T-helper 1 cell (primary cell): ENCODE data around the gene TMEM165.
A peak's percentile ranks its signal among the peaks of the same experiment; 100 is the strongest.

Experiments
- DNase-seq, 5 donors: peaks; one replicate each; pipeline ENCODE4 v3.0.0-alpha.2; 2012 to 2020

Gene TMEM165

DNA sequence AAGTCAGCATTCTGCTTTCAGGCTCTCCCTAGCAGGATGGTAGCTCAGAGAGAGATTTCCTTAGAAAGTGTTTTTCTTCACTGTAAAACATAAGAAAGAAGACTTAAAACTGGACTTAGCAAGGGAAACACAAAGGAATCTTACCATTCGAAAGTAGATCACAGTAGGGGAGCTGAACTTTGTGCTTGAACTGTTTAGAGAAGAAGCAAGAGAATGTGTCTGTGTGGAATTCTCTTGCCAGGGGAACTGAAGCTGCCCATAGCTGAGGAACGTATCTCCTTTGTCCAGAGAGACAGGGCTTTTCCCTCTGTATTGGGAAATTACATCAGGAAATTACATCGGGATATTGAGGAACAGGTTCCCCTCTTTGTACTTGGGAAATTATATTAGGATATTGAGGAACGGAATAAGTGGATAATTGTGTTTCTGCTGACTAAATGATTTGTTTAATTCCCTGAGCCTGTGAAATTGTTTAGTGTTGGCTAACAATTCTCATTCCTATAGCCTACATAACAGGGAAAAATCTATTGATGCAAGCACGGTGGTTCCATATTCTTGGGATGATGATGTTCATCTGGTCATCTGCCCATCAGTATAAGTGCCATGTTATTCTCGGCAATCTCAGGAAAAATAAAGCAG is 28.6 kb upstream of the TMEM165 start:
- DNase-seq: no peak

DNA sequence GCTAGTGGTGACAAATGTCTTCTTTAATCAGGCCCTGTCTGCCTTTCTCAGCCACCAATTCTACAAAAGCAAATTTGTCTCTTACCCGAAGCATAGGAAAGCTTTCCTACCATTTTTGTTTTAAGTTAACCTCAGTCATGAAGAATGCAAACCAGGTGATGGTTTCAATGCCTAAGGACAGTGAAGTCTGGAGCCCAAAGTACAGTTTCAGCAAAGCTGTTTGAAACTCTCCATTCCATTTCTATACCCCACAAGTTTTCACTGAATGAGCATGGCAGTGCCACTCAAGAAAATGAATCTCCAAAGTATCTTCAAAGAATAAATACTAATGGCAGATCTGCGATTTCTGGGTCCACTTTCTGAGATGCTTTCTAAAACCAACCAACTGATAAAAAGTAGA is 25.8 kb upstream of the TMEM165 start:
- no peak for DNase-seq

DNA sequence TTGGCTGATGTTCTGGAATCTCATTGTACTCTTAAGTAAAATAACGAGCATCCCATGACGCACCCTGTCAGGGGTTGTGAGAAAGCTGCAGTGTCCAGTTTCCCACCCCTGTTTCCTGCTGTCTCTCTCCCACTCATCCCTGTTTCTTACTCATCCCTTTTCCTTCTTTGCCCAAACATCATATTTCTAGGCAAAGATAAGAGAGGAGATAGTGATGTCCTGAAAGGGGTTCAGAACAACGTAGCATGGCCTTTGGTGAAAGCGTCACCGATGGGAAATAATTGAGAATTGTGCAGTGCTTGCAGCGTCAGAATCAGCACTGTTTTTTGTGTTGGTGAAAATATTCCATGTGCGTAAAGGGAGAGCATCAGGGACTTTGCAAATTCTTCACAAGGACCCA is 23.5 kb upstream of the TMEM165 start:
- no peak for DNase-seq

DNA sequence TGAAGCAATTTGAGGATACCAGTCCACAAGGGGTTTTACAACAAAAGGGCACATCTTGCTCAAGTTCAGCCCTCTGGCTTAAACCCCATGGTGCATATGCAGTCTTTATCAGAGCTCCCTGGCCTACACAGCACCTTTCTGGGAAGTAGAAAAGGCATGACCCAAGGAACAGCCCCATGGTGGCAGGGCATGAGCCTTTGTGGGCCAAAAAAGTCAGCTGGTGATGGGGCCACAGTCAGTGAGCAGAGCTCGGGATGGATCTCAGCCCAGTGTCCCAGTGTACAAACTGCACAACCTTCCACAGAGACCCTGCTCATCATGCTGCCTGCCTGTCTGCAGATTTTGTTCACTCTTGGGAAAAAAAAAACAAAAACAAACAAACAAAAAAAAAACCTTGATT is 22.3 kb upstream of the TMEM165 start:
- no peak for DNase-seq

DNA sequence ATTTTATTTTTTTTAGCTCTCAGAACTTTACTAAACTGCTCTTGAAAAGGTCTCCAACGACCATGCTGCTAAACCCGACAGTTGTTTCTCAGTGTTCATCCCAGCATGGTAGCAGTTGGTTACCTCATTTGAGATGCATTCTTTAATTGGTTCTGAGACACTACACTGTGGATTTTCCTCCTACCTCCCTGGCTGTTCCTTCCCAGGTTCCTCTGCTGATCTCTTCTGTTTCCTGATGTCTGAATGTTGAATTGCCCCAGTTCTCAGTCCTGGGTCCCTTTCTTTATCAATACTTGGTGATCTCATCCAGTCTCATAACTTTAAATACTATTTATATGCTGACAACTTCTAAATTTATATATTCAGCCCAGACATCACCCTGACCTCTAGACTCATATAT is 19.1 kb upstream of the TMEM165 start:
- DNase-seq: no peak

DNA sequence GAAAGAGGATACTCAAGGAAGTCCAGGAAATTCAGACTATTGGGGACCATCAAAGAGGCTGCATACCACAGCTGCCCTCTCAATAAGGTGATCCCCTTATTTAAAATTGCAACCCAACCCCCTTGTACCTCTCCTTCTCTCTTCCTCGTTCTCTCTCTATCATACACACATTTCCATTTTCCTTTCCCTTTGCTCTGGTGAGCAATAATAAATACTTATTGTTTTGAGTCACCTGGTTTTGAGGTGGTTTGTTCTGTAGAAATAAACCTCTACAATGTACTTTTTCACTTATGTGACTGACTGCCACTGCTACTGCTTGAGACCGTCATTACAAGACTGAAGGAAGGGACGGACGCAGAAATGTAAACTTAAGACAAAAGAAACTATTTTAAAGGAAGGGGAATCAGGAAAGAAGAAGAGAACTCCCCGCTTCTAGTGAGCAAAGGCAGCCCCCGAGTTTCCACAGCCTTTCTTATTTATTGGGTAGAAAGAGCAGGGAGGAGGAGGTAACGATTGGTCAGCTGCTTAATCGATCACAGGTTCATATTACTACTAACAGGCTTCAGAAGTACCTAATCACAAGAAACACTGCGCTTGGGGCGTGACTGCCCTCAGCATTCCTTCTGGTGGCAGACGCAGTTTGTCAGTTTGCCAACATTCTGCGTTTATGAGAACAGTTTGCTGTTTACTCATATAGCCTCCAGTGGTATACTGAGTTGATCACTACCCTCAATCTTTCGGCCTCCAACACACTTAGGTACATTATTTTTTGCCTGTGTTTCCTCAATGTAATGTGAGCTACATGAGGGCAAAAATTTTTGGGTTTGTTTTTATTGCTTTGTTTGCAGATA is 16.9 kb upstream of the TMEM165 start:
- no peak for DNase-seq

DNA sequence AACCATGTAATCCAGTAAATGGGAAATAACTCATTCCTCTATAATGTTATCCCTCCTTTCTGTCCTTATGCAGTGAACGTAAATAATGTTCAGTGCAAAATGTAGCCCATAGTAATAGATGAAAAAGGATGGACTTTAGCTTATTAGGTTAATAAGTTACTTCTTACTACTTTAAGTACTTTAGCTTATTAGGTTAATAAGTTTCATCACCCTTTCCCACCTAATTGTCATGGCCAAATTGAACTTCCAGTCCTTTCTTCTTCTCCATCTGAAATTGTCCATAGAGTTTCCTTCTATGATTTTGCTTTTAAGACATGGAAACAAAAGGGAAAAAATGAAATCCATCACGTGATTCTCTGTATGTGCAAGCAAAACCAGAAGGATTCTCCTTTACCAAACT is 15.2 kb upstream of the TMEM165 start:
- DNase-seq: no peak

DNA sequence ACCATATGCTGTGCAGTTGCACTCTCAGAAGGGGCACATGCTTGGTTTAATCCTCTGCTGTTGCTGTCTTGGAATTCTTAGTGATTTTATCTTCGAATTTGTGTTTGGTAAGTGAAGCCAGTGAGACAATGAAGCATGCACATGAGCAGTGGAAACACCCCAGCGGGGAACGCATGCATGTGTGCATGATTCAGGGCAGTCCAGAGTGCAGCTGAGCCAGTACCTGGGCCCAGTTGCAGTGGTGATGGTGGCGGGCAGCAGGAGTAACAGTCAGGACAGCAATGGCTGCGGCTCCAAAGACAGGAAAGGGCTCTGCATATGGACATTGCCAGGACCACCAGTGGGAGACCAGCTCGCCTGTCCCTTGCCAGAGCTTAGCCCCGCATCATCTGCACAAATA is 14.3 kb upstream of the TMEM165 start:
- no peak for DNase-seq

DNA sequence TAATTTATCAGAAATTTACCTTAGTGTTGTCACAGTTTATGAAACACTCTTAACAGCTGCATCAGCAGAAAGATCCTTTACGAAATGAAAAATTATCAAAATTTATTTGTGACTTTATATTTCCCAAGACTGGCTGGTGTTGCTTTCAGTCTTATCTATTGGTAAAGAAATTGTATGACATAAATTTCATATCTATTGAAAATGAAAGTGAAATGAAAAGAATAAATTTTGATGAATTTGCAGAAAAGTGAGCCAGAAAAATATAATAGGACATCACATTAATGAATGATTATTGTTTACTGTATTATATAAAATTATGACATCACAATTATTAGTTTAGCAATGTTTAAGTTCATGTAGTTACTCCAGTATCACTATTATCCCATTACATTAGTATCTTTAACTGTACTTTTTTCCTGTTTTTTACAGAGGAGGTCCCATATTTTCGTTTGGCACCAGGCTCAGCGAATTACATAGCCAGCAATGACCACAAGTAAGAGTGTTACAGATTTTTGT is 13.2 kb upstream of the TMEM165 start:
- DNase-seq: no peak

DNA sequence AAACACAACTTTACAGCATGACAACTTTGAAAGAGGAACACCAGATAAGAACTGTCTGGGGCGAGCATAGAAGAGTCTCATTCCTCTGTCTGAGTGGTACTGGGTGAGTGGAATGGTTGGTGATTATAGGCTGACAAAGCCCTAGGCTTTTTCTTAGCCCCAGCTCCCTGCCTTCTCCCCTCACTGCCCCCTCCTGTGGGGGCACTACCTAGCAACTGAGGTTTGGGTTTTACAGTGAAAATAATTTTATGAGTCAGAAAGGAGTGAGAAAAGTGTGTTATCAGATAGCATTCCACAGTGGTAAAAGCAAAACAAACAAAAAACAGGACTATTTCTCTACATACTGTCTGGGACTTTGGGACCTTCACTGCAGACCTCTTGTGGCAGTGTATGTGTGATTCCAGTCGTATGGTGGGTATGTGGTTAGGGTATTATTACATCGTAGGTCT is 10.5 kb upstream of the TMEM165 start:
- DNase-seq: no peak

DNA sequence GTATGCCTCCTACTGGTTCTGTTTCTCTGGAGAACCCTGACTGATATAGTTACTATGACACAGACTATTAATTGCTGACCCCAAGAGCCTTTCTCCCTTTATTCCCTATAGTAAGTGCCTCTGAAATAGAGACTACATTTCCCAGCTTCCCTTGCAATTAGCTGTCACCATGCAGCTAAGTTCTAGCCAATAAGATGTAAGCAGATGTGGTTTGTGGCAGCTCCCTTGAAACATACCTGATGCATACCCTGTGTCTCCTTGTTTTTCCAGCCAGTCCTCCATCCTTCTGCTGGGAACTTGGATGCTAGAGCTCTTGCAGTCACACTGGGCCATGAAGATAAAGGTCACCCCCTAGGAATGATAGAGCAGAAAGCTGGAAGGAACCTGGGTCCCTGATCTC is 9.7 kb upstream of the TMEM165 start:
- DNase-seq: no peak

DNA sequence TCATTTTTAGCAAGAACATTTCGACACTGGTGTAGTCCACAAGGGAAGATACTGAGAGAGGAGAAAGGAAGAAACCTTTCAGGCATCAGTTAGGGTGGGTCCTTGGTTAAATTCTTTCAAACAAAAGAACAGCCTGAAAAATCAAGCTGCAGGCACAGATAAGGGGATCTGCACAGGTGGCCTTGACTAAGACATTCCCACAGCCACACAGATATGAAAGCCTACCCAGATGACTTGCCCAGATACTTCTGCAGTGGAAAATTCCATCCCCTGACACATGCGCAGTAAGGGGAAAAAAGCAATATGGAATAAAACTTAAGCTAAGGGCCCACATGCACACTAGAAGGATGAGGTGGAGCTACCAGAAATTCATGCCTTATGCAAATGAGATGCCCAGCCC is 8.9 kb upstream of the TMEM165 start:
- no peak for DNase-seq

DNA sequence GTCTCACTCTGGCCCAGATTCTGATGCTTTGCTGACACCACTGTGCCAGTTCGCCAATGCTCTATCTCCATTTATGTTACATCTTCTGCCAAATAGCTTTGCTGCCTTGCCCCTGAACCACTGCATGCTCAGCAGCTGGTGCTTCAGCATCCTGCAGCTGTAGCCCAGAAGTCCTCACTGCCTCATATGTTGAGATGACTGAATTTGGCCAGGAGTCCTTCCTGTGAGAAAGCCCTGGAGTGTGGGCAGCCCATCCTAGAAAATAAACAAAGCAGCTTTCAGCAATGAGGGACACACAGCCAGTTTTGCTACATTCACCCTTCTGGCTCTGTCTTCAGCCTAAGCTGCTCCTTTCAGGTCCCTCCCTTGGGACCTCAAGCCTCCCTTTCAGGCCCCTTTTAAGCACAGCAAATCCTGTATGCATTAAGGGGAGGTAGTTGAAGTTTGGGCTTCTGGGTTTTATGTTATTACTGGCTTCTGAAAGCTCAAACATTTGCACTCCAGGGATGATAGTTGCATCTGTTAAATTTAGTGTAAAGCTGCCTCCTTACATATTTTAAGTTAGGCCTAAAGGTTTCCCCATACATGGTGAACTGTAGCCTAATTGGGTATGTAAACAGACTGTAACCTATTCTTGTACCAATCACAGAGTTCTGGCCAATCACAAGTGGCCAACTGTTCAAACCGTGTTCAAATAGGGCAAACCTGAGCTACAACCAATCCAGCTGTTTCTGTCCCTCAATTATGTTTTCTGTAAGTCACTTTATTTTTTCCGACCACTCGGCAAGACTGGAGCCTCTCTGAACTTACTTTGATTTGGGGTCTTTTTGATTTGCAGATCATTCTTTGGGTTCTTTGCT is 2.1 kb upstream of the TMEM165 start:
- no peak for DNase-seq

DNA sequence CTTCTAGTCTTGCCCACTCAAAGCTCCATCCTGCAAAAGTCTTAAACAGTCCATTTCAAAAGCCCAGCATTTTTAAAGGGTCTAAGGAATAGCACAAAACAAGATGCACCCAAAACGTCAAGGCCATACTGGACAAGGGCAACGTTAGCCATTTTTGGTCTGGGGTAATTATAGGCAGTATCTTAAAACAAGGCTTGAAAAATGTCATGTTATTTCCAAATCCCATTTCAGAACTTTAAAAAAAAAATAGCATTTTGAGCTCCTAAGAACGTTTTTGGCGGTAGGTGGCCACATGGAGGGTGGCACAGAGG is 584 bp upstream of the TMEM165 start:
- DNase-seq: no peak

DNA sequence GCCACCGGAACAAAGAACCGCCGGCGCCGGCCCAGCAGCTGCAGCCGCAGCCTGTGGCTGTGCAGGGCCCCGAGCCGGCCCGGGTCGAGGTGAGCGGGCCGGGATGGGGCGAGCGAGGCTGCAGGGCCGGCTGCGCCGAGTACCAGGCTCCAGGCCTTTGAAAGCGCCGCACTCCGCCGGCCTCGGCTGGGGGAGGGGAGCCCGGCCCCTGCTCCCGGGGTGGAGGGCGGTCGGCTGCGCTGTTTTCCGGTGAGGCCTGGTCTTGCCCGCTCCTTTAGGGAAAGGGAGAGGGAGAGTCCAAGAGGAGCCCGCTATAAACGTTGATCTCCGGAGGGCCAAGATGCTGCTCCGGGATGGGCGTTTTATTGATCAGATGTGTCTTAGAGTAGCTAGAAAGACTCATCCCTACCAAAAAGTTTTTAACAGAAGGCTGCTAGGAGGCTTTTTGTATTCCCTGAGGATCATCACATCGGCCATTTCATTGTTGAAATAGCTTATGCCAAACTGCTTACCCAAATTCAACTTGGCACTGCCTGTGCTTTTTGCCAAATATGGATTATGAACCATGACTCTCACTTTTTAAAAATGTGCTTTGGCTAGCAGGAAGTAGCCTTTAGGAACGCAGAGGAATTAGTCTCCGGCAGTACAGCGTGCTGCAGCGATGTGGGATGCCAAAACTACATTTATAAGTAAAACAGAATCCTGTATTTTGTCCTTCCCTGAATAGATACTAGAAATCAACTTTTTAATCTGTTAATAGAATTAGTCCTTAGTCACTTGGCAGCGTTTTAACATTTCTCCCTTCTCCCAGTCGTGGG is 760 bp downstream of the TMEM165 start:
- peak in 4 of 5 donors; percentile 12 to 17 (median 14) for DNase-seq

DNA sequence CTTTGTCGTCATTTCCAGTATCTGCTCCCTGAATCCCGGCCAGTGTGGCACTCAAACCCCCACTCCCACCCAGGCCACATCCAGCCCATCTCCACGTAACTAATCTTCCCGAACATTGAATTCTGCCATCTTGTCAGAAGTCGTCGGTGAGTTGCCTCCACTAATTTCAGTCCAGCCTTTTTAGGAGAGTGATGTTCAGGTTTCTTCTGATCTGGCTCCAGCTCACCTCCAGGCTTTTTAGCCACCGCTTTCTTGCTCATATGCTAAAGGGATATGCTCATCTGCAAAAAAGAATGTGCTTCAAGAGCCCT is 1.3 kb downstream of the TMEM165 start:
- DNase-seq: no peak

DNA sequence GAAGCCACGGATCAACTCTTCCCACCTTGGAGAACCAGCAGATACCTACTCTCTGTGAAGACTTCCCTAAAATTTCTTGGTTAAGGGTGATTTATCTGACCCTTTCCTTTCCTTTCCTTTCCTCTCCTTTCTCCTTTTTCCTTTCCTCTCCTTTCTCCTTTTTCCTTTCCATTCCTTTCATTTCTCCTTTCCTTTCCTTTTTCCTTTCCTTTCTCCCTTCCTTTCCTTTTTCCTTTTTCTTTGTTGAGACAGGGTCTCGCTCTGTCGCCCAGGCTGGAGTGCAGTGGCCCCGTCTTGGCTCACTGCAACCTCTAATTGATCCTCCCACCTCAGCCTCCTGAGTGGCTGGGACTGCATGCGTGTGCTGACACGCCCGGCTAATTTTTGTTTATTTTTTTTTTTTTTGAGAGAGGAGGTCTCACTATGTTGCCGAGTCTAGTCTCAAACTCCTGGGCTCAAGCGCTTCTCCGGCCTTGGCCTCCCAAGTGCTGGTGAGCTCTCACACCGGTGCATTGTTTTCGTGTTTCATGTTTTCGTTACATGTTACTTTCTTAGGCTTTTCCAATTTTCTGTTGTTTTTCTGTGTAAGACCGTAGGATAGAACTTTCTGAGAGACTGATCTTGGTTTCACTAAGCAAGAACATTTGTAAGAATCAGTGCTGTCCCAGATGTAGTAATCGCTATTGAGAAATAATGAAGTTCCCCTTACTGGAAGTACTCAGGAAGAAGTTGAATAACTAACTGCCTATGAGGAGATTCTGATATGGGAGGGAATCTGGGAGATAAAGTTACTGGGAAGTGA is 2.0 kb downstream of the TMEM165 start:
- no peak for DNase-seq

DNA sequence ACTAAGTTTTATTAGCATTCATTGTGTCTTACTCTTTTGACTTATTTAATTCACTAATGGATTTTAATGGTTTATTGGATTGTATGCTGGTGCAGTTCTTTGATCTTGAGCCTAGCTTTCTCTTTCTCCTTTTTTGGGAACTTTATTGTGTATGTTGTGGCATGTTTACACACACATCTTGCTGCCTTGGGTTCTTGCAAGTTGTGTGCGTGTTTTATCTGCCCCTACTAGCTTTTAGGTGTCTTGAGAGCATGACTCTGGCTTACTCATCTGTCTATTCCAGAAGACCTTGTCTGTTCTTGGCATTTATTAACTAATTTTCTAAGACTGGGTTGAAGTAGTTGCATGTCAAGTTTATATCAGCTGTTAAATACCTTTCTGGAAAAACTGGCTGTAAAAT is 2.7 kb downstream of the TMEM165 start:
- DNase-seq: no peak

DNA sequence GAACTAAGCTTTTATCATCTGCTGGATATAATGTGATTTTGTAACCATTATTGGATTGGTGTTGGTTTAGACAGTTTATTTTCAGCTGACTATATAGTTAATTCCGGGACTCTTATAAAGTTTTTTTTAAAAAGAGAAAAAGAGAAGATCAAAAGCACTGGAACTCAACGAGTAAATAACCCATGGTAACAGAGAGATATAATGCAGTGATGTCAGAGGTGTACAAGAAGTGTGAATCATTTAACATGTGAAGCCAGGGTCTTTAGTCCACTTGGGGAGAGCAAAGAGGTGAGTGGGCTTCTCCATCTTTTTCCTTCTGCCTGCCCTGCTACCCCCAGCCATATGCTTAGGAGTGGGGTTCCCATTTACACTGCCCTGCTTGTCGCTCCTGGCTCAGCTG is 3.2 kb downstream of the TMEM165 start:
- DNase-seq: no peak

DNA sequence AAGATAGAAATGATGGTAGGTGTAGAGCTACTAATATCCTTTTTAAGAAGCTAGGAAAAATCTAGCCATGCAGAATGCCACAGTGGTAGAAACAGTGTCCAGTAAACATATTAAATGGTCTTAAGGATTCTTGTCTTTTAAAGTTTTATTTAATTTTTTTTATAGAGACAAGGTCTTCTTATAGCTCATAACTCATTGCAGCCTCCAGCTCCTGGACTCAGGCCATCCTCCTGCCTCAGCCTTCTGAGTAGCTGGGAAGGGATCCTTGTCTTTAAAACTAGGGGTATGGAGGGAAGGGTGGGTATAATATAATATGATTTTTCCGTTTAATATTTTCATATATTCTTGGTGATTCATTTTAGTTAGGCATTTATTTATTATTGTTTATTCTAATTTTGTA is 3.8 kb downstream of the TMEM165 start:
- no peak for DNase-seq

DNA sequence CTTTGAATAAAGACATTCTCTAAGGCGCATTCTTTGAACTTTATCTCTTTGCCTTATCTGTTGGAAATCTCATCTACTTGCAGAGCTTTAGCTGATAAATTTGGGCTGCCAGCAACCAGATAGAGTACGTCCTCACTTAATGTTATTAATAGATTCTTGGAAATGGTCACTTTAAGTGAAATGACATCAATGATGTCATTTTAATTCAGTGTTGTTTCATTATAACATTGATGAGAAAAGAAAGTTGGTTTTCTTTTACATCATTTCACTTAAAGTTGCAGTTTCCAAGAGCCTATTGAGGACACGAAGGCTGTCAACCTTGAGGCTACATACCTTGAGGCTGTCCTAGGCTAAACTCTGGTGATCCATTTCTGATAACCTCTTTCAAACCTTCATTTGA is 9.3 kb downstream of the TMEM165 start:
- no peak for DNase-seq

DNA sequence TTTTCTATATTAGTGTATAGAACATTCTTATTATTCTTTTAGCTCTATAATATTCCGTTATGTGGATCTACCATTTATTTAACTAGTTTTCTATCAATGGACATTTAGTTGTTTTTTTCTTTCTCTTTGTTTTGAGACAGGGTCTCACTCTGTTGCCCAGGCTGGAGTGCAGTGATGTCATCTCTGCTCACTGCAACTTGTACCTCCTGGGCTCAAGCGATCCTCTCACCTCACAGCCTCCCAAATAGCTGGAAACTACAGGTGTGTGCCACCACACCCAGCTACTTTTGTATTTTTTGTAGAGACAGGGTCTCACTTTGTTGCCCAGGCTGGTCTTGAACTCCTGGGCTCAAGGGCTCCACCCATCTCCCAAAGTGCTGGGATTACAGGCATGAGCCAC is 10.8 kb downstream of the TMEM165 start:
- DNase-seq: no peak
